AG10803 (cell line): ENCODE measurements around the gene TP53INP2.

Source experiments
- DNase-seq: peaks from one replicate; pipeline ENCODE4 v3.0.0; 2010; ENCODE audit warnings: low read depth
- H3K4me3 ChIP-seq: 2 replicates; pipeline ENCODE4 v1.5.1; 2011; ENCODE audit warnings: mild to moderate bottlenecking, low read length, control low read depth
- TF ChIP-seq, protein P1 (sequence below): conservative IDR thresholded peaks from 2 replicates; pipeline ENCODE4 v1.5.1; 2011; ENCODE audit warnings: mild to moderate bottlenecking, low read length, control low read depth, inconsistent platforms

Gene TP53INP2

DNA sequence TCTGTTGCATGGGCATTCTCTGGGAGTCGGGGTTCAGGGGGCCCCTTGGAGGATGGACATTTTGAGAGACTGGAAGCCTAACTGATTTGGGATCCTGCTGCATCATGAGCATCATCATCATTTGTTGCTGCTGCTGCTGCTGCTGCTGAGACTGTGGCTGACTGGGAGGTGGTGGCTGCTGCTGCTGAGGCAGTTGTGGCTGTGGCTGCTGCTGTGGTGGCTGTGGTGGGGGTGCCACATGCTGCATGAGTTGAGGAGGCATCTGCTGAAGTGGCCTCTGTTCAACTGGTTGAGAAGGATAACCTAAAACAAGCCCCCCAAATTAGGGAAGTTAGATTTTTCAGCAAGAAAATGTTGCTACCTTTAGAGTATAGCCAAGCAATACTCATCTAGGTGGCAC lies 38.9 kb downstream of the TP53INP2 start:
- DNase-seq = no peak
- H3K4me3 ChIP-seq = no peak overlapping the region
- TF ChIP-seq, protein P1, sequence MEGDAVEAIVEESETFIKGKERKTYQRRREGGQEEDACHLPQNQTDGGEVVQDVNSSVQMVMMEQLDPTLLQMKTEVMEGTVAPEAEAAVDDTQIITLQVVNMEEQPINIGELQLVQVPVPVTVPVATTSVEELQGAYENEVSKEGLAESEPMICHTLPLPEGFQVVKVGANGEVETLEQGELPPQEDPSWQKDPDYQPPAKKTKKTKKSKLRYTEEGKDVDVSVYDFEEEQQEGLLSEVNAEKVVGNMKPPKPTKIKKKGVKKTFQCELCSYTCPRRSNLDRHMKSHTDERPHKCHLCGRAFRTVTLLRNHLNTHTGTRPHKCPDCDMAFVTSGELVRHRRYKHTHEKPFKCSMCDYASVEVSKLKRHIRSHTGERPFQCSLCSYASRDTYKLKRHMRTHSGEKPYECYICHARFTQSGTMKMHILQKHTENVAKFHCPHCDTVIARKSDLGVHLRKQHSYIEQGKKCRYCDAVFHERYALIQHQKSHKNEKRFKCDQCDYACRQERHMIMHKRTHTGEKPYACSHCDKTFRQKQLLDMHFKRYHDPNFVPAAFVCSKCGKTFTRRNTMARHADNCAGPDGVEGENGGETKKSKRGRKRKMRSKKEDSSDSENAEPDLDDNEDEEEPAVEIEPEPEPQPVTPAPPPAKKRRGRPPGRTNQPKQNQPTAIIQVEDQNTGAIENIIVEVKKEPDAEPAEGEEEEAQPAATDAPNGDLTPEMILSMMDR = no peak

GRCh38 chr20:34744340-34744739 lies 40.2 kb downstream of the TP53INP2 start:
- TF ChIP-seq, protein P1 = no peak
- DNase-seq = no peak
- H3K4me3 ChIP-seq = no peak overlapping the region

GRCh38 chr20:34744847-34745246 lies 40.7 kb downstream of the TP53INP2 start:
- DNase-seq = no peak
- TF ChIP-seq, protein P1 = no peak
- no peak overlapping the region for H3K4me3 ChIP-seq

GRCh38 chr20:34746674-34747073 lies 42.5 kb downstream of the TP53INP2 start:
- TF ChIP-seq, protein P1 = no peak
- H3K4me3 ChIP-seq = no peak overlapping the region
- no peak for DNase-seq

GRCh38 chr20:34747479-34747878 lies 43.3 kb downstream of the TP53INP2 start:
- no peak overlapping the region for H3K4me3 ChIP-seq
- no peak for DNase-seq
- TF ChIP-seq, protein P1 = no peak

GRCh38 chr20:34748709-34749108 lies 44.6 kb downstream of the TP53INP2 start:
- DNase-seq = no peak
- TF ChIP-seq, protein P1 = no peak
- H3K4me3 ChIP-seq = no peak overlapping the region

GRCh38 chr20:34750484-34750883 lies 46.3 kb downstream of the TP53INP2 start:
- TF ChIP-seq, protein P1 = no peak
- H3K4me3 ChIP-seq = no peak overlapping the region
- no peak for DNase-seq
